ENCODE results near the gene PROK1. TPM values are rescaled to one million over a fixed set of nuclear protein-coding genes. Genes with fewer than 3 reads are reported as not detected.
A peak's percentile ranks its signal among the peaks of the same experiment; 100 is the strongest.

The PROK1 gene
- total RNA-seq, 1 experiment from 2014 or later: not detected

DNA sequence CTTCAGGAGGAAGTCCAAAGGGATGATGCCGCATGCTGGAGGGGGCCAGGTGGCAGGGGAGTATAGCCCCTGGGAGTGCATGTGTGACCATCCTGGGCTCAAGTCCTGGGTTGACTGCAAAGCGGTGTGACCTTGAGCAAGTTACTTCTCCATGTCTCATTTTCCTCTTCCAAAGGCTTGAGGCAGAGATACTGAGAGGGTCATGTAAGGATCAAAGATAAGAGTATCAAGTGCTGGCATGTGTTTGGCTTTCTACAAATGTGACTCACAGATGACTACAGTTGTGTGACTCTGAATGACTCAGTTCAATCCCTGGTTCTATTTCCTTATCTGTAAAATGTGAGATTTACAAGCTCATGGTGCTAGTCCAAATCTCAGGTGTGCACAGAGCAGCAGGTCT is 26.1 kb downstream of the PROK1 start:
- H3K27ac ChIP-seq (ENCODE audit: low read length): peak overlapping the region; percentile 90
- no peaks in the 10 kb centered on the region for H4K20me1 ChIP-seq (ENCODE audit: low read length)
- no peak overlapping the region for H2AFZ ChIP-seq (ENCODE audit: low read length)
- H3K9me3 ChIP-seq (ENCODE audit: low read length): no peaks in the 10 kb centered on the region
- peak overlapping the region; percentile 71 for H3K4me2 ChIP-seq (ENCODE audit: low read length)
- DNase-seq (peak; percentile 90), ATAC-seq (peak; percentile 61)
- no peaks in the 10 kb centered on the region for H3K27me3 ChIP-seq (ENCODE audit: low read length)
- intact Hi-C loops (cut with micrococcal nuclease): loop anchor here (2.0 kb wide), 1 partner anchor 20 kb away; no protein-coding TSS in a partner anchor
- H3K9me2 ChIP-seq (replicated peaks; ENCODE audit: low read length): no peaks in the 10 kb centered on the region
- no TSS peak for BruUV-seq (replicated peaks)
- ChIA-PET CTCF (interaction anchor here (1.0 to 1.9 kb wide), 2 partner anchors 13 to 19 kb away, joined by 4 to 14 read pairs; no protein-coding TSS in a partner anchor), POLR2A (ENCODE audit: unreplicated experiment) (interaction anchor here (0.6 kb wide), 1 partner anchor 14 kb away, joined by 5 read pairs; no protein-coding TSS in a partner anchor)
- no peaks in the 10 kb centered on the region for H3K79me2 ChIP-seq (ENCODE audit: low read length)
- TF ChIP-seq EZH2phosphoT487 (IDR thresholded peaks at IDR 0.05; ENCODE audit: borderline replicate concordance, low read length) (no peak), EZH2 (IDR thresholded peaks at IDR 0.05; ENCODE audit: low read length, unreplicated experiment) (no peak)
- TF ChIP-seq, protein P1, sequence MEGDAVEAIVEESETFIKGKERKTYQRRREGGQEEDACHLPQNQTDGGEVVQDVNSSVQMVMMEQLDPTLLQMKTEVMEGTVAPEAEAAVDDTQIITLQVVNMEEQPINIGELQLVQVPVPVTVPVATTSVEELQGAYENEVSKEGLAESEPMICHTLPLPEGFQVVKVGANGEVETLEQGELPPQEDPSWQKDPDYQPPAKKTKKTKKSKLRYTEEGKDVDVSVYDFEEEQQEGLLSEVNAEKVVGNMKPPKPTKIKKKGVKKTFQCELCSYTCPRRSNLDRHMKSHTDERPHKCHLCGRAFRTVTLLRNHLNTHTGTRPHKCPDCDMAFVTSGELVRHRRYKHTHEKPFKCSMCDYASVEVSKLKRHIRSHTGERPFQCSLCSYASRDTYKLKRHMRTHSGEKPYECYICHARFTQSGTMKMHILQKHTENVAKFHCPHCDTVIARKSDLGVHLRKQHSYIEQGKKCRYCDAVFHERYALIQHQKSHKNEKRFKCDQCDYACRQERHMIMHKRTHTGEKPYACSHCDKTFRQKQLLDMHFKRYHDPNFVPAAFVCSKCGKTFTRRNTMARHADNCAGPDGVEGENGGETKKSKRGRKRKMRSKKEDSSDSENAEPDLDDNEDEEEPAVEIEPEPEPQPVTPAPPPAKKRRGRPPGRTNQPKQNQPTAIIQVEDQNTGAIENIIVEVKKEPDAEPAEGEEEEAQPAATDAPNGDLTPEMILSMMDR (conservative IDR thresholded peaks at IDR 0.05; ENCODE audit: low read depth, low read length): no peak
- no peaks in the 10 kb centered on the region for H3K36me3 ChIP-seq (ENCODE audit: low read depth, low read length)
- no peaks in the 10 kb centered on the region for H3F3A ChIP-seq (ENCODE audit: low read length, unreplicated experiment)
- H3K4me1 ChIP-seq (ENCODE audit: insufficient read depth, low read length): peaks cover 32% of the 10 kb centered on the region
- peak overlapping the region; percentile 19; the same call in 1 of the 2 replicates for H3K4me3 ChIP-seq (ENCODE audit: low read length)
- peak overlapping the region; percentile 39 for H3K9ac ChIP-seq (ENCODE audit: low read length)

DNA sequence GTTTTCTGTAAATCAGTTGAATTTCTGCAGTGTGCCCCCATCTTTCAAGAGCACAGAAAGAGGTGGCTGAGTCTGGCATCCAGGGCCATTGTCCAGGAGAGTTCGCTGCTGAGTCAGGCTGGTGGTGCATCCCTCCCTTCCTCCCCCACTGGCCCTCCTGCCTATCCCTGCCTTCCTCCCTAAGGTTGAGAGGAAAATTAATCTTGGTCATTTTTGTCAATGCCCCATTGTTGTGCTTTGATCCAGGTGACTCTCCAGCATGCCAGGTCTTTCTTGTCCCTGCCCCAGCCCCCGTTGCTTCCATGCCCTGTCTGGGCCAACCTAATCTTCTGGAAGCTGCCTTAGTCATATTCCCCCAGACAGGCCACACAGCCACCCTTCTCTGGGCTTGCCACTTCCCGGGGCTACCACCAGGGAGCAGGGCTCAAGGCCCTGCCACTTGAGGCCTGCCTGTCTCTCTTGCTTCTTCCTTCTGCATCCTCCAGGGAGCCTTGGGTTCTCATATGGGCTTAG is 26.6 kb downstream of the PROK1 start:
- Histone ChIP-seq H3K4me1 (ENCODE audit: insufficient read depth, low read length) (peaks cover 32% of the 10 kb centered on the region), H3K4me2 (ENCODE audit: low read length) (peak overlapping the region; percentile 71), H3K4me3 (ENCODE audit: low read length) (peak overlapping the region; percentile 19; the same call in 1 of the 2 replicates), H3K36me3 (ENCODE audit: low read depth, low read length) (no peaks in the 10 kb centered on the region), H3K27me3 (ENCODE audit: low read length) (no peaks in the 10 kb centered on the region), H3K79me2 (ENCODE audit: low read length) (no peaks in the 10 kb centered on the region), H3F3A (ENCODE audit: low read length, unreplicated experiment) (no peaks in the 10 kb centered on the region), H3K27ac (ENCODE audit: low read length) (peak overlapping the region; percentile 90), H3K9me2 (replicated peaks; ENCODE audit: low read length) (no peaks in the 10 kb centered on the region), H3K9me3 (ENCODE audit: low read length) (no peaks in the 10 kb centered on the region), H3K9ac (ENCODE audit: low read length) (peak overlapping the region; percentile 39), H4K20me1 (ENCODE audit: low read length) (no peaks in the 10 kb centered on the region), H2AFZ (ENCODE audit: low read length) (no peak overlapping the region)
- intact Hi-C loops (cut with micrococcal nuclease): loop anchor here (2.0 kb wide), 1 partner anchor 19 kb away; no protein-coding TSS in a partner anchor
- ATAC-seq (peak; percentile 39), DNase-seq (no peak)
- ChIA-PET POLR2A (ENCODE audit: unreplicated experiment) (interaction anchor here (0.6 kb wide), 1 partner anchor 15 kb away, joined by 5 read pairs; no protein-coding TSS in a partner anchor), CTCF (interaction anchor here (1.0 to 1.9 kb wide), 2 partner anchors 14 to 18 kb away, joined by 4 to 14 read pairs; no protein-coding TSS in a partner anchor)
- TF ChIP-seq EZH2 (IDR thresholded peaks at IDR 0.05; ENCODE audit: low read length, unreplicated experiment) (no peak), EZH2phosphoT487 (IDR thresholded peaks at IDR 0.05; ENCODE audit: borderline replicate concordance, low read length) (no peak)
- TF ChIP-seq, protein P1 (conservative IDR thresholded peaks at IDR 0.05; ENCODE audit: low read depth, low read length): peak; percentile 56
- no TSS peak for BruUV-seq (replicated peaks)
